DND-41 (cell line): ENCODE data around the gene DIS3L2.

Experiments used
- ATAC-seq: fragments of 200-7000 bp; cut with Tn5 transposase; 3 replicates; pipeline ENCODE4 v1.9.1; 2021; ENCODE audit warnings: low read depth; ENCODE audit not compliant: insufficient read depth
- DNase-seq: peaks from one replicate; pipeline ENCODE4 v3.0.0-alpha.2; 2020
- H2AFZ ChIP-seq: 2 replicates; pipeline ENCODE4 v1.6.0; 2012; ENCODE audit warnings: low read depth, low read length
- H3K27ac ChIP-seq: 2 replicates; pipeline ENCODE4 v1.5.1; 2012; ENCODE audit warnings: low read length, inconsistent platforms
- H3K27me3 ChIP-seq: fragments of 200-600 bp; sonication (generic); 2 replicates; pipeline ENCODE4 v1.6.0; 2012; ENCODE audit warnings: low read length, mild to moderate bottlenecking, inconsistent platforms; ENCODE audit not compliant: insufficient read depth, poor library complexity
- H3K36me3 ChIP-seq: 2 replicates; pipeline ENCODE4 v1.5.1; 2012; ENCODE audit warnings: low read length, inconsistent platforms; ENCODE audit not compliant: insufficient read depth
- H3K4me1 ChIP-seq: 2 replicates; pipeline ENCODE4 v1.5.1; 2012; ENCODE audit warnings: mild to moderate bottlenecking, low read length; ENCODE audit not compliant: insufficient read depth
- H3K4me2 ChIP-seq: 2 replicates; pipeline ENCODE4 v1.6.0; 2012; ENCODE audit warnings: mild to moderate bottlenecking, moderate library complexity, low read length, inconsistent platforms; ENCODE audit not compliant: insufficient read depth
- H3K4me3 ChIP-seq, 2 experiments: fragments of 200-600 bp in 1 of 2; shearing (Covaris generic) in 1 of 2; 2 replicates each; pipeline ENCODE4 v1.5.1; 2012 to 2016; ENCODE audit warnings: inconsistent platforms in 2 of 2, low read length in 2 of 2, mild to moderate bottlenecking in 2 of 2, low read depth in 1 of 2, moderate library complexity in 1 of 2
- H3K79me2 ChIP-seq: 2 replicates; pipeline ENCODE4 v1.6.0; 2012; ENCODE audit warnings: low read length, inconsistent platforms; ENCODE audit not compliant: insufficient read depth
- H3K9ac ChIP-seq: 2 replicates; pipeline ENCODE4 v1.6.0; 2012; ENCODE audit warnings: low read depth, mild to moderate bottlenecking, inconsistent platforms, low read length, moderate library complexity
- H3K9me3 ChIP-seq: 2 replicates; pipeline ENCODE4 v1.5.1; 2012; ENCODE audit warnings: low read length, moderate library complexity, mild to moderate bottlenecking, inconsistent platforms; ENCODE audit not compliant: insufficient read depth, severe bottlenecking
- H4K20me1 ChIP-seq: 2 replicates; pipeline ENCODE4 v1.6.0; 2012; ENCODE audit warnings: low read length; ENCODE audit not compliant: insufficient read depth
- CTCF ChIP-seq: IDR thresholded peaks from 2 replicates; pipeline ENCODE4 v1.5.1; 2012; ENCODE audit warnings: borderline replicate concordance, low read length, moderate library complexity, mild to moderate bottlenecking; ENCODE audit not compliant: poor library complexity, severe bottlenecking; ENCODE audit errors: extremely low read depth
- EZH2 ChIP-seq: IDR thresholded peaks from 3 replicates; pipeline ENCODE4 v1.6.1; 2012; ENCODE audit warnings: borderline replicate concordance, low read depth, mild to moderate bottlenecking, moderate library complexity, low read length, inconsistent platforms; ENCODE audit not compliant: severe bottlenecking

DIS3L2 gene

DNA sequence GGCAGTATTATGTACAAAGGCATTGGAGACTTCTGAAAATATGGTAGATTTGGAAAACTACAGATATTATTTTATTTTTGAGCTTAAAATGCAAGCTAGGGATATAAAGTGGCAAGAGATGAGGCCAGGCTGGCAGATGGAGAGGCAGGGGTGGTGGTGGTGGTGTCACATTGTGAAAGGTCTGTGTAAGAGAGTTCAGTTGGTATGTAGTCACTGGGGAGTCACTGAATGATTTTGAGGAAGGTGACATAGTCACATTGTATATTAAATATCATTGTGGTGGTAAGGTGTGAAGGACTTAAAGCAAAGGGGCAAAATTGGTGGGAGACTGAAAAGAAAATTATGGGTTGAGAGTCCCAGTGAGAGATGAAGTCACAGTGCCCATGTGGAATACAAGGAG is 82.5 kb downstream of the DIS3L2 start:
- H3K27me3 ChIP-seq = no peaks in the 10 kb centered on the region
- no peak overlapping the region for H2AFZ ChIP-seq
- H3K9ac ChIP-seq = no peak overlapping the region
- DNase-seq = no peak
- no peak for TF ChIP-seq CTCF
- no peak for TF ChIP-seq EZH2
- no peaks in the 10 kb centered on the region for H3K9me3 ChIP-seq
- H3K36me3 ChIP-seq = peaks cover 3% of the 10 kb centered on the region; the same call in 1 of the 2 replicates
- no peak overlapping the region for H3K4me2 ChIP-seq
- H3K4me1 ChIP-seq = no peaks in the 10 kb centered on the region
- no peak for ATAC-seq
- H3K4me3 ChIP-seq = no peak overlapping the region
- no peaks in the 10 kb centered on the region; the same call in 1 of the 2 replicates for H3K79me2 ChIP-seq
- no peak overlapping the region for H3K27ac ChIP-seq
- H4K20me1 ChIP-seq = no peaks in the 10 kb centered on the region

DNA sequence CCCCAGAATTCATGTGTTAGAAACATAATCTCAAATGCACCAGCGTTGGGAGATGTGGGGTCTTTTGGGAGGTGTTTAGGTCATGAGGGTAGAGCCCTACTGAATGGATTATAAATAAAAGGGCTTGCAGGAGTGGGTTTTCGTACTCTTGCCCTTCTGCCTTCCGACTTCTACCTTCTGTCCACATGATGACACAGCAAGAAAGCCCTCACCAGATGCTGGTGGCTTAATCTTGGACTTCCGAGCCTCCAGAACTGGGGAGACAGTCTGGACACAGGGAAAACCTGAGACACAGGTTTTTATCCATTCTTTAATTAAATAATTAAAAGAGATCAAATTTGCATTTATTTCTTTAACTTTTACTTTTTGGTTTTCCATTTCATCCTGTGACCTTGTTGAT is 87.8 kb downstream of the DIS3L2 start:
- TF ChIP-seq EZH2 (no peak), CTCF (no peak)
- no peak overlapping the region for H3K9ac ChIP-seq
- H3K9me3 ChIP-seq = no peaks in the 10 kb centered on the region
- H2AFZ ChIP-seq = no peak overlapping the region
- no peak overlapping the region for H3K27ac ChIP-seq
- no peak overlapping the region for H3K4me2 ChIP-seq
- H3K4me1 ChIP-seq = no peaks in the 10 kb centered on the region
- ATAC-seq = no peak
- H3K27me3 ChIP-seq = no peaks in the 10 kb centered on the region
- H3K79me2 ChIP-seq = no peaks in the 10 kb centered on the region; the same call in 1 of the 2 replicates
- DNase-seq = no peak
- H3K36me3 ChIP-seq = 0 out of 2 replicates have a peak, but pooled peaks cover 3% of the 10 kb centered on the region
- no peaks in the 10 kb centered on the region for H4K20me1 ChIP-seq
- H3K4me3 ChIP-seq = no peak overlapping the region

- TF ChIP-seq EZH2 (no peak), CTCF (no peak)
- Histone ChIP-seq H3K36me3 (no peaks in the 10 kb centered on the region), H4K20me1 (no peaks in the 10 kb centered on the region), H3K27me3 (no peaks in the 10 kb centered on the region), H3K4me3 (no peak overlapping the region), H3K79me2 (no peaks in the 10 kb centered on the region; the same call in 1 of the 2 replicates), H3K9ac (no peak overlapping the region), H3K9me3 (no peaks in the 10 kb centered on the region), H3K4me1 (no peaks in the 10 kb centered on the region), H3K27ac (no peak overlapping the region), H3K4me2 (no peak overlapping the region), H2AFZ (no peak overlapping the region)
- DNase-seq (no peak), ATAC-seq (no peak)
Measured at GRCh38 chr2:232052591-232052990, 91.1 kb downstream of the DIS3L2 start.

DNA sequence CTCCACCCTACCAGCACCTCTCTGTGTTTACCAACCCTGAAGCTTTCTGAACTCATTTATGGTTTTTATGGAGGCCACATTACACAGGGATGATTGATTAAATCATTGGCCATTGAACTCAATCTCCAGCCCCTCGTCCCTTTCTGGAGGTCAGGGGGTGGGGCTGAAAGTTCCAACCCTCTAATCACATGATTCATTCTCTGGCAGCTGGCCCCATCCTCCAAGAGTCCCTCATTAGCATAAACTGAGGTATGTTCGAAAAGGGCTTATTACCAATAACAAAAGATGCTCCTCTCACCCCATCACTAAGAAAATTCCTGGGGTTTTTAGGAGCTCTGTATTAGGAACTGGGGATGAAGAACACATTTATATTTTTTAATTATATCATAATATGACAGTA is 92.3 kb downstream of the DIS3L2 start:
- Histone ChIP-seq H3K27me3 (no peaks in the 10 kb centered on the region), H4K20me1 (no peaks in the 10 kb centered on the region), H3K9ac (no peak overlapping the region), H2AFZ (no peak overlapping the region), H3K4me1 (no peaks in the 10 kb centered on the region), H3K79me2 (no peaks in the 10 kb centered on the region), H3K9me3 (no peaks in the 10 kb centered on the region), H3K4me3 (no peak overlapping the region), H3K27ac (no peak overlapping the region), H3K36me3 (no peaks in the 10 kb centered on the region), H3K4me2 (no peak overlapping the region)
- ATAC-seq (no peak), DNase-seq (no peak)
- TF ChIP-seq CTCF (no peak), EZH2 (no peak)
